GM03348 (cell line): ENCODE results near the gene ZNF771.
"Not testable (repeated sequence)": the region's sequence is repeated elsewhere in the genome, so short reads cannot be mapped to it uniquely, and the experiment has no call there.

Source experiments
- DNase-seq: peaks from one replicate; pipeline ENCODE4 v3.0.0; 2012; ENCODE audit warnings: low spot score

The ZNF771 gene

DNA sequence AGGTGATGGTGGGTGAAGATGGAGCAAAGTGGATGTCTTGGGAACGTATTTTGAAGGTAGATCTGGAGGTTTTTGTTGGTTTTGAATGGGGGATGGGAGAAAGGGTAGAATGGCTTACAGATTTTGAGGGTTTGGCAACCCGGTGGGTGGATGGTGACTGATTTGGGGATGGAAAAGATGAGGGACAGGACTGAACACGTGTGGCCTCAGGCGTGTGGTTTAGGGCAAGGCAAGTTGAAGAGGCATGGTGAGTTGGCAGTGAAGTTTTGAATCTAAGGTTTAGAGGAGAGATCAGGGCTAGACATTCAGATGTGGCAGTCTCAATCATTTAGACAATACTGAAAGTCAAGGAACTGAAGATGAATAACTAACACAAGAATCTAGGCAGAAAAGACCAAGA, 27.4 kb downstream of the ZNF771 start:
- no peak for DNase-seq

DNA sequence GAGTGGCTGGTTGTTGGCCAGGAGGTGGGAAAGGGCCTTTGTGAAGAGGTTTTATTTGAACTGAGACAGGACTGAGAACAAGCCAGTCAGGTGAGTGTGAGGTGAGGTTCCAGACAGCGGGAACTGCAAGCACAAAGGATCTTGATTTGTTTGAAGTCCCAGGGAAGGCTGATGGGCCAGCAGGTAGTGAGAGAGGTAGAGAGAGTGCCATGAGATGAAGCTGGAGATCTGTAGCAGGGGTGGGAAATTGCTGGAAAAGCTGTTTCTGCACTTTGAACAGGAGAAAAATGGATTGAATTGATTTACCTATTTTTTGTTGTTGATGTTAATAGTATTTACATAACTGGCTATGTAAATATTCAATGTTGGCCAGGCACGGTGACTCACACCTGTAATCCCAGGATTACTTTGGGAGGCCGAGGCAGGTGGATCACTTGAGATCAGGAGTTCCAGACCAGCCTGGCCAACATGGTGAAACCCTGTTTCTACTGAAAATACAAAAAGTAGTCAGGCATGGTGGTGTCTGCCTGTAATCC, 30.2 kb downstream of the ZNF771 start:
- no peak for DNase-seq

DNA sequence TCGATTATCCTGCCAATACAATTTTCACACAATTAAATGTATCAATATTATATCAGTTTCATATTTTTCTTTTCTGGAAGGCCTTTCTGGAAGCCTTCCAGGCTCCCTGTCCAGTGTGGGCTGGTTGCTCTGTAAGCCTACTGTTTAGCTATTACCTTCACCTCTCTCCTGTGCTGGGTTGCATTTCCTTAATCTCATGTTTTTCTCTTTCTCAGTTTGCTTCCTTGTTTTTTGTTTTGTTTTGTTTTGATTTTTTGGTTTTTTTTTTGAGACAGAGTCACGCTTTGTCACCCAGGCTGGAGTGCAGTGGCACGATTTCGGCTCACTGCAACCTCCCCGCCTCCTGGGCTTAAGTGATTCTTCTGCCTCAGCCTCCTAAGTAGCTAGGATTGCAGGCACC, 31.4 kb downstream of the ZNF771 start:
- no peak for DNase-seq

DNA sequence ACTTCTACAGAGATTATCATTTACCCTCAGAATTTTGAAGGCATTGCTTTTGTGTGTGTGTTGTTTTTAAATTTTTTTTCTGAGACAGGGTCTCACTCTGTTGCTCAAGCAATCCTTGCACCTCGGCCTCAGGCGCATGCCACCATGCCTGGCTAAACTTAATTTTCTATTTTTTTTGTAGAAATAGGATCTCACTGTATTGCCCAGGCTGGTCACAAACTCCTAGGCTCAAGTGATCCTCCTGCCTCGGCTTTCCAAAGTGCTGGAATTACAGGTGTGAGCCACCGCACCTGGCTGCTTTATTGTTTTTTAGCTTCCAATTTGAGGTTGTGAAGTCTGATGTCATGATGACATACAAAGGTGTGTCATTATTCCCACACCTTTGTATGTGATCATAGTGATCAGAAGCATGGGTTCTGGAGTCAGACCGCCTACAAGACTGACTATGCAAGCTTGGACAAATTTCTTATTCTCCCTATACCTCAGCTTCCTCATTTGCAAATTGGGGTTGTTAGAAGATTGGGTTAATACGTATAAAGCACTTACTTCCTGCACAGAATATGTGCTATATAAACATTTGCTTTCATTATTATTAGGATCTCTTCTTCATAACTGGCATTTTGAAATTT, 32.4 kb downstream of the ZNF771 start:
- no peak for DNase-seq

DNA sequence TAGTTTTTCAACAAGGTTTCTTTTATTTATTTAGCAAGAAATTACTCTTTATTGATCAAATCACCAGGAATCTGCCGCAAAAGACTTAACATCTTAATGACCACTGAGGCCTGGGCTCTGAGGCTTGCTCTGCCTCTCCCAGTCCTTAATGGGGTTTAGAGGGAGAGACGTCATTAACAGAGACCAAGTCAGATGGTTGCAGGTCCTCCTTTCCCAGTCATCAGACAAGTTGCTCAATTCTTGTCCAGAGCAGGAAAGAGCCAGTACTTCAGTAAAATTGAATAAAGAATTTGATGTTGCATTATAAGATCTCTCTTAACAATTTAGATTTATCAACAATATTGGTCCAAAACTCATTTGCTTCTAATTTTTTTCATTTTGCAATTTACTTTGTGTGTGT, 36.2 kb downstream of the ZNF771 start:
- DNase-seq = no peak

DNA sequence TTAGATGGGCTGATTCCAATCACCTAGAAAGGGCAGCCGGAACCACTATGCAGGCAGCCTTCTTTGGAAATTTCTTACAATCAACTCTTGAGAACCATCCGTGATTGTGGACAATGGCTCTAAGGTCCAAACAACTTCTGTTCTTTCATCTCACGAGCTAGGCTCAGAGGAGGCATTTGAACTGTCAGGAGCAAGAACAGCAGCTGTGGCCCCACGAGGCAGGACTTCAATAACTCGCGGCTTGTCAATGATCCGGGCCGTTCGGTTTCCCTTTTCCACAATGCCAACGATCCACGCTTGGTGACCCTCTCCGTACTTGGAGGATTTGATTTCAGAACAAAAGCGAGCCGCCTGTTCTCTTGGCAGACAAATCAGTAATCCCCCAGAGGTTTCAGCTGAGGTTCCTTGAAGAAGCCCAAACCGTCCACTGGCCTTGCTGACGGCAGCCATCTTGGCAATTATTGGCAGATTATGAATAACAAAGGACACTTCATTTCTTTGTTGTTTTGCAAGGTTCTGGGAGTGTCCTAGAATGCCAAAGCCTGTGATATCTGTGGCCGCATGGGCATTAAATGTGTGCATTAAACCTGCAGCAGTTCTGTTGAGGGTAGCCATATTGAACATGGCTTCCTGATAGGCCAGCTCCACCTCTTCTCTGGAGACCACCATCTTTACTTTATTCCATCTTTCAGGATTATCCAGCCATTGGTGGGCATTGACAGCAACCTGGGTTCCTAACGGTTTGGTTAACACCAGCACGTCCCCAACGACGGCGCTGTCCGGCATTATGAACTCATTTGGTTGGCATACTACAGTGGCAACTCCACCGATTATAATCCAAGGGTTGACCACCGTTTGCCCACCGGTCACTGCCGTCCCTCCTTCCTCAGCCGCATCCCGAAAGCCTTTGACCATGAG, 37.1 kb downstream of the ZNF771 start:
- no peak for DNase-seq

DNA sequence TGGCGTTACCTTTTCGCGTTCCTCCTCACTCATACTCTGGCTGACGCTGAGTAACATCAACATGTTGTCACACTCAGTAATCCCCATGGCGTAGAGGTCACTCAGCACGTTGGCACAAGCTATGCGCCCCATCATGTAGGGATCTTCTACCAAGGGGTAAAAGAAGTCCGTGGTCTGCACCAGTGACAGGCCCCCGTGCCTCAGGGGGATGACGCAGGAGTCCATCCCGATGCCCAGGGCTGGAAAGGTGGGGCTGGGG, 37.7 kb downstream of the ZNF771 start:
- DNase-seq = no peak

DNA sequence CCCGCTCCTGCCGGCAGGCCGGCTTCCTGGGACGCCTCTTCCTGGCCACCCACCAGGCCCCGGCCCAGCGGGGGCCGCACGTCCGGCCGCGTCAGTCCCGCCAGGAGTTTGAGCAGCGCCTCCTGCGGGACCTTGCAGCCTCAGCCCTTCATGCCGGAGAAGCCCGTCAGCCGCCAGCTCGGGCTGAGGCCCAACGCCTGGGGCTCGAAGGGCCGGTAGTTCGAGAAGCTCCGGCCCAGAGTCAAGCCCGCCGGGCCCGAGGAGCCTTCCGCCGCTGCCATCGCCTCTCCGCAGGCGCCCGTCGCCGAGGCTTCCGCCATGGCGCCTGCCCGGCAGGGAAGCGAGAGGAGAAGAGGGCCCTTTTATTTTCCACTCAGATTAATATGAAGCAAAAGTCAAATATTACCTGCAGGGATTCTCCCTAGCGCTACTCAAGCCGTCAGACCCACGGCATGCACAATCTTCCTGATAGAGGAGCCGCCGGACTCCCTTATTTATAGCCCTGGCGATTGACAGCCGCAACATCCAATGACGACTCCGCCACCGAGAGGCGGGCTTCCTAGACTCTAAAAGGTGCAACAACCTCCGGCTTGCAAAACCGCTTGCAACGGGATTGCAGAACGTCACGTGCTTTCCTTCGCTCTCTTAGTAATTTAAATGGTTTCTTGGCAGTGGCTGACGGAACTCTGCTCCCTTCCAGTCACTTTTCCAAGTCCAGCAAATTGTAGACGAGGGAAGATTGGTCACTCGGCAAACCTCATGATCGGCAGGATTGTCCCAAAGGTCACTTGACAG, 38.2 kb downstream of the ZNF771 start, which contains the start of gene SEPHS2:
SEPHS2 (minus strand) TSS at position 467 of the 795 bp plus-strand sequence; CDS start at position 320, 147 bp downstream.
- peak; percentile 97 for DNase-seq

DNA sequence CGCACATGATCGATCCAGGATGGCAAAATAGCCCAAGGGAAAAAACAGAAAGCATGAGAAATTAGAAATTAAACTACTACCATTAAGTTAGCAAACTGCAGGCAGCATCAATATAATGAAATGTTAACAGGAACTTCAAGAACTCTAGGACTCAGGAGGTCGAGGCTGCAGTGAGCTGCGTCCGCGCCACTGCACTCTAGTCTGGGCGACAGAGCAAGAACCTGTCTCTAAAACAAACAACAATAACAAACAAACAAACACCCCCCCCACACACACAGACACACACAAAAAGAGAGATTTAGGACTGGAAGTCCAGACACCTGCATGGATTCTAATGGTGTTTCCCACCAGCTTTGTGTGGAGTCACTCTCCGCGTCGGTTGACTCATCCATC, 38.8 kb downstream of the ZNF771 start:
- DNase-seq = no peak

DNA sequence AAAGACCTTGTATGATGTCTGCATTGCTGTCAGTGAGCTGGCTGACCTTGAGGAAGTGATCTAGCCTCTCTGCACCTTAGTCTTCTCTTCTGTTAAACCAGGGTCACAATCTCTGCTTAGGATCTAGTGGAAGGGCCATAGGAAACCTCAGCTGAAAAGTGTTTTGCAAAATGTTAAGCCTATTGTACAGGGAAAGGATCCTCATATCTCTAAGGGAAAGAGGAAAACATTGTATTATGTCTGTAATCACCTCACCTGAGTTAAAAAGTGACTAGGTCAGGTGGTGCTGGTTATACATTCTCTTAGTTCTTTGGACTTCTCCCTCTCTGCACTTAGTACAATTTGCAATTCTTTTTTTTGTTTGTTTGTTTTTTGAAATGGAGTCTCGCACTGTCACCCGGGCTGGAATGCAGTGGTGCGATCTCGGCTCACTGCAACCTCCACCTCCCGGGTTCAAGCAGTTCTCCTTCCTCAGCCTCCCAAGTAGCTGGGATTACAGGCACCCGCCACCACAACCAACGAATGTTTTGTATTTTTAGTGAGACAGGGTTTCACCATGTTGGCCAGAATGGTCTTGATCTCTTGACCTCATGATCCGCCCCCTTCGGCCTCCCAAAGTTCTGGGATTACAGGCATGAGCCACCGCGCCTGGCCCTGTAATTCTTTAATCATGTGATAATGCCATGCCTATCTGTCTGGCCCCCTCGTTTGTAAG, 40.3 kb downstream of the ZNF771 start:
- DNase-seq = no peak

DNA sequence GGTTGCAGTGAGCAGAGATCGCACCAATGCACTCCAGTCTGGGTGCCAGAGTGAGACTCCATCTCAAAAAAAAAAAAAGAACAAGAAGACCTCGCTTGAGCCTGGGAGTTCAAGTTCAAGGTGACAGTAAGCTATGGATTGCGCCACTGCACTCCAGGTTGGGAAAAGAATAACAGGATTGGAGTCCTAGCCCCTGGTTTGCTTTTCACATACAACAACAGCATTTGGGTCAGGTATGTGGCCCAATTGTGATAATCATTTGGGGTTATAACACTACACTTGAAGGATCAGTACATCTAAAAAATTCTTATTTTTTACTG, 41.7 kb downstream of the ZNF771 start:
- DNase-seq = no peak

DNA sequence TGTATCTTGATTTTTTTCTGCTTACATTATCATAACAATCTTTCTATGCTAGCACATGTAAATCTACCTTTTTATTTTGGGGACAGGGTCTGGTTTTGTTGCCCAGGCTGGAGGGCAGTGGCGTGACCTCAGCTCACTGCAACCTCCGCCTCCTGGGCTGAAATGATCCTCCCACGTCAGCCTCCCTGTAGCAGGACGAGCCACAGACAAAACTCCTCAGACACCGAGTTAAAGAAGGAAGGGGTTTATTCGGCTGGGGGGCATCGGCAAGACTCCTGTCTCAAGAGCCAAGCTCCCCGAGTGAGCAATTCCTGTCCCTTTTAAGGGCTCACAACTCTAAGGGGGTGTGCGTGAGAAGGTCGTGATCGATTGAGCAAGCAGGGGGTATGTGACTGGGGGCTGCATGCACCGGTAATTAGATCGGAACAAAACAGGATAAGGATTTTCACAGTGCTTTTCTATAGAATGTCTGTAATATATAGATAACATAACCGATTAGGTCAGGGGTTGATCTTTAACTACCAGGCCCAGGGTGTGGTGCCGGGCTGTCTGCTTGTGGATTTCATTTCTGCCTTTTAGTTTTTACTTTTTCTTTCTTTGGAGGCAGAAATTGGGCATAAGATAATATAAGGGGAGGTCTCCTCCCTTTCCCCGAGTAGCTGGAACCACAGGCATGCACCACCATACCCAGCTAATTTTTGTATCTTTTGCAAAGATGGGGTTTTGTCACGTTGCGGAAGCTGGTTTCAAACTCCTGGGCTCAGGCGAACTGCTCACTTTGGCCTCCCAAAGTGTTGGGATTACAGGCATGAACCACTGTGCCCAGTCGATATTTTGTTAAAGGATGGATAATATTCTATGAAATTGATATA, 45.5 kb downstream of the ZNF771 start:
- DNase-seq = not testable (repeated sequence)

DNA sequence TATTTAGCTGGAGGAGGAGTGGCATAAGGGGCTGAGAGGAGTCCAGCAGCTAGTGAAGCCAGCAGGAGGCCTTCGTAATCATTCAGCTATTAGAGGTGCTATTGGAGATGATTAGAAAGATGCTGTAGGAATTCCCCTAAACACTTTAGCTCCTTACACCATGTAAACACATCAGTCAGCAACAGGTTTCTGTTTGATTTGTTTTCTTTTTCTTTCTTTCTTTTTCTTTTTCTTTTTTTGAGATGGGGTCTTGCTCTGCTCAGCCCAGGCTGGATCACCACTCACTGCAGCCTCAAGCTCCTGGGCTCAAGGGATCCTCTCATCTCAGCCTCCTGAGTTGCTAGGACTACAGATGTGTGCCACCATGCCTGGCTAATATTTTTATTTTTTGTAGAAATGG, 48.9 kb downstream of the ZNF771 start:
- no peak for DNase-seq

DNA sequence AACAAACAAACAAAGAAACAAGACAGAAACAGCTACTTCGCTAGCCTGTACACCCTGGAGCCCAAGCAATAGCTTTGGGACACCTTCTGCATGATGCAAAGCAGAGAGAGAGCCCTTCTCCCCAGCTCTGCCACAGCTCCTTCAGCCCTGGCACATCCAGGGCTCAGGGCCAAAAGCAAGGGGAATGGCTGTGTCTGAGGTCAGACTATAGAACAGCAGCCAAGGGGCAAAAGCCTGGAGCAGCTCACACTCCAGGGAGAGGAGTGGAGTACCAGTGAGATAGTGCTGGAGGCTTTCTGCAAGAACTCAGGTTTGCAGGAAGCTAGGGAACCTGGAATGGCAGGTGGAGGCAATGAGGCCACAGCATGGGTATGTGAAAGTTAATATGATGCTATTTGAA, 49.9 kb downstream of the ZNF771 start:
- DNase-seq = no peak

DNA sequence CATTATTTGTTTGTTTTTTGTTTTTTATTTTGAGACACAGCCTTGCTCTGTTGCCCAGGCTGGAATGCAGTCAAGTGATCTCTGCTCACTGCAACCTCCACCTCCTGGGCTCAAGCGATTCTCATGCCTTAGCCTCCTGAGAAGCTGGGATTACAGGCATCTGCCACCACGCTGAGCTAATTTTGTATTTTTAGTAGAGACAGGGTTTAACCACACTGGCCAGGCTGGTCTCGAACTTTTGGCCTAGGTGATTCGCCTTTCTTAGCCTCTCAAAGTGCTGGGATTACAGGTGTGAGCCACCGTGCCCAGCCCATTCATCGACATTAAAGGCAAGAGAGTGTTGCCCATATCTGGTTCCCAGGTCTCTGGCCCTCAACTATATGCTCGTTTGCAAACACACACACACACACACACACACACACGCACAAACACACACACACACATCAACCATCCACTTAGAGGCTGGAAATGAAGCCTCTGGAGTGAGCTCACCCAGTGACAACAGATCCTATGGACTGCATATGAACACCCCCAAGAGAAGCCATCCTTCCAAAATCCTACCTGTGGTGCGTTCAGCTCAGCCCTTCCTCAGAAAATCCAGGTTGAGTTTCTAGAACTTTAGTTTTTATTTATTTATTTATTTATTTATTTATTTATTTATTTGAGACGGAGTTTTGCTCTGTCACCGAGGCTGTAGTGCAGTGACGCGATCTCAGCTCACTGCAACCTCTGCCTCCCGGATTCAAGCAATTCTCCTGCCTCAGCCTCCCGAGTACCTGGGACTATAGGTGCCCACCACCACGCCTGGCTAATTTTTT, 50.5 kb downstream of the ZNF771 start:
- DNase-seq = no peak

DNA sequence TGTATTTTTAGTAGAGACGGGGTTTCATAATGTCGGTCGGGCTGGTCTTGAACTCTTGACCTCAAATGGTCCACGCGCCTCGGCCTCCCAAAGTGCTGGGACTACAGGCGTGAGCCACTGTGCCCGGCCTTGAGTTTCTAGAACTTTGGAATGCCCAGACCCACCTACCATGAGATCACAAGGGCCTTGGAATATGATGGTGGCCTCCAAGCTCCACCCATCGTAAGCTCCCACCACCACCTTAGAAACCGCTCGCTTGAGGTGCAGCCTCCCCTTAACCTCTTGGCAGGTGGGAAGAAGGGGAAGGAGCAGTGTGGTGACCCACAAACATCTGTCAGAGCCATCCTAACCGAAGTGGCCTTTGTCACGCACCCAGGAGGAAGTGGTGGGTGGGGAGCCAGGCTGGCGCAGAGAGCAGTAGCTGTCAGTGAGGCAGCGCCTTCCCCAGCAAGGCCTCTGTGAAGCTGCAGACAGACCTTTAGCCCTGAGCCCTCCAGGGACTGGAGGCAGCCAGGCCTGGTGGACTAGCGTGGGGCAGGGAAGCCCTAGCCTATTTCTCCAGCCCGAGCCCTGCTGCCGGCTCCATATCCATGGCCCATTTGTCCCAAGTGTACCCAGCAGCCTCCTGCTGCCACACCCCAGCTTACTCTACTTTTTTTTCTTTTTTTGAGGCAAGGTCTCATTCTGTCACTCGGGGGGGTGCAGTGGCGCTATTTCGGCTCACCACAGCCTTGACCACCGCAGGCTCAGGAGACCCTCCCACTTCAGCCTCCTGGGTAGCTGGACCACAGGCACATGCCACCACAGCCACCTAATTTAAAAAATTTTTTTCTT, 51.4 kb downstream of the ZNF771 start:
- DNase-seq = no peak

DNA sequence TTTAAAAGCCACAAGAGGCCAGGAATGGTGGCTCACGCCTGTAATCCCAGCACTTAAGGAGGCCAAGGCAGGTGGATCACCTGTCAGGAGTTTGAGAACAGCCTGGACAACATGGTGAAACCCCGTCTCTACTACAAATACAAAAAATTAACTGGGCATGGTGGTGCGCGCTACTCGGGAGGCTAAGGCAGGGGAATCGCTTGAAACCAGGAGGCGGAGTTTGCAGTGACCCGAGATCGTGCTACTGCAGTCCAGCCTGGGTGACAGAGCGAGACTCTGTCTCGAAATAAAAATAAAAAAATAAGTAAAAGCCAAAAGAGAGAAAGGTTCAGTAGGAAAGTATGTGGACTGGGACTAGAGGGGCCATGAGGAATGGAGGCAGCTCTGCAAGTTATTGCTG, 52.0 kb downstream of the ZNF771 start:
- DNase-seq = no peak

DNA sequence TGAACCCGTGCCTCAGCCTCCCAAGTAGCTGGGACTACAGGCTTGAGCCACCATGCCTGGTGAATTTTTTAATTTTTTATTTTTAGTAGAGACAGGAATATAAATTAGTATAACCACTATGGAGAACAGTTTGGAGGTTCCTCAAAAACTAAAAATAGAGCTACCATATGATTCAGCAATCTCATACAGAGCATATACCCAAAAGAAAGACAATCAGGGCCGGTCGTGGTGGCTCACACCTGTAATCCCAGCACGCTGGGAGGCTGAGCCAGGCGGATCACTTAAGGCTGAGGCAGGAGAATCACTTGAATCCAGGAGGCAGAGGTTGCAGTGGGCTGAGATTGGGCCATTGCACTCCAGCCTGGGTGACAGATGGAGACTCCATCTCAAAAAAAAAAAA, 54.0 kb downstream of the ZNF771 start:
- not testable (repeated sequence) for DNase-seq

DNA sequence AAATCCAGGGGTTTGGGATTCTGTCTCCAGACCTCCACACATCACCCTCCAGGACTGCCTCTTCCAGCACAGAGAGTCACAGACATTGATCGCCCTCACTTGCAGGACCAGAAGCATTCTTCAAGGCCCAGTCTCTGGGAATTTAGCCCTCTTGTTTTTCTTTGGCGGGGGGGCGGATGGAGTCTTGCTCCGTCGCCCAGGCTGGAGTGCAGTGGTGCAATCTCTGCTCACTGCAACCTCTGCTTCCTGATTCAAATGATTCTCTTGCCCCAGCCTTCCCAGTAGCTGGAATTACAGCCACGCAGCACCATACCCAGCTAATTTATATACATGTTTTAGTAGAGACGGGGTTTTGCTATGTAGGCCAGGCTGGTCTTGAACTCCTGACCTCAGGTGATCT, 56.7 kb downstream of the ZNF771 start:
- no peak for DNase-seq
